Measurements from ENCODE around the gene ZNF117. TPM values are rescaled to one million over a fixed set of nuclear protein-coding genes. Genes with fewer than 3 reads are reported as not detected.

The ZNF117 gene
- total and polyA plus RNA-seq, 9 of the 15 experiments (the other 6 are each of a cell fraction or from before 2014, with no cell fraction given), result 2.5 to 18.9 (median 14.1) TPM

- TF ChIP-seq IRF9 (tag; IDR thresholded peaks at IDR 0.05) (no peak), TBP (optimal IDR thresholded peaks at IDR 0.05; ENCODE audit: low read depth, low read length) (no peak)
These were observed 3.1 kb upstream of the ZNF117 start (continued) for GRCh38 chr7:64993901-64994300.

- TF ChIP-seq MAZ (CRISPR knock-in tag; conservative IDR thresholded peaks at IDR 0.05 in 1 of 2, IDR thresholded peaks at IDR 0.05 in 1 of 2) (no peak), RBM17 (IDR thresholded peaks at IDR 0.05; ENCODE audit: borderline replicate concordance, low read depth, low read length) (no peak), FOXA3 (CRISPR knock-in tag; conservative IDR thresholded peaks at IDR 0.05 in 1 of 2, IDR thresholded peaks at IDR 0.05 in 1 of 2) (no peak), ZNF586 (CRISPR knock-in tag; conservative IDR thresholded peaks at IDR 0.05) (no peak), ZNF232 (CRISPR knock-in tag; IDR thresholded peaks at IDR 0.05) (no peak), SRSF1 (IDR thresholded peaks at IDR 0.05; ENCODE audit: low read depth, low read length) (no peak), EP300 (IDR thresholded peaks at IDR 0.05; ENCODE audit: low read length) (no peak), UBTF (IDR thresholded peaks at IDR 0.05; ENCODE audit: borderline replicate concordance in 1 of 2, low read depth in 2 of 2, low read length in 2 of 2) (no peak)
- ChIA-PET CTCF (ENCODE audit: low intra/inter-chr PET ratio) (no interaction called here), POLR2A (no interaction called here)
- no peaks in the 10 kb centered on the region for H4K20me1 ChIP-seq (replicated peaks; ENCODE audit: control insufficient read depth, insufficient read depth, low read length)
- H3K4me1 ChIP-seq (replicated peaks in 1 of 2; ENCODE audit: control insufficient read depth in 2 of 2, insufficient read depth in 2 of 2, low read length in 2 of 2), result no peaks in the 10 kb centered on the region
- in situ Hi-C loops (cut with MboI) (no loop called here), intact Hi-C loops (cut with micrococcal nuclease) (no loop called here)
- 89% methylated on average over 5 of the region's 5 CpGs for WGBS (ENCODE audit: insufficient coverage, low coverage, missing lambda C conversion rate)
- H3K9ac ChIP-seq (ENCODE audit: insufficient read depth in 1 of 2, low read depth in 2 of 2, low read length in 2 of 2), result no peak overlapping the region
- no peak for FAIRE-seq
- H3K79me2 ChIP-seq (ENCODE audit: control insufficient read depth, insufficient read depth, low read length), result peaks cover 13% of the 10 kb centered on the region
- peaks cover 68% of the 10 kb centered on the region for H3K9me3 ChIP-seq (replicated peaks; ENCODE audit: control insufficient read depth, insufficient read depth, low read depth, low read length)
- H3K36me3 ChIP-seq (ENCODE audit: control insufficient read depth, insufficient read depth, low read length), result peaks cover 24% of the 10 kb centered on the region
- no peak overlapping the region for H2AFZ ChIP-seq (ENCODE audit: low read depth, low read length)
- H3K4me2 ChIP-seq (ENCODE audit: insufficient read depth, low read length), result no peak overlapping the region
- no peak for DNase-seq (ENCODE audit: extremely low read depth in 1 of 4, low spot score in 3 of 4)
- H3K9me1 ChIP-seq (ENCODE audit: control insufficient read depth, insufficient read depth, low read length), result no peaks in the 10 kb centered on the region
- no peaks in the 10 kb centered on the region for H3K27me3 ChIP-seq (ENCODE audit: control insufficient read depth in 2 of 2, insufficient read depth in 2 of 2, low read length in 2 of 2)
- H3K27ac ChIP-seq (ENCODE audit: extremely low read depth, low read depth, low read length), result no peak overlapping the region
- no peak overlapping the region for H3K4me3 ChIP-seq
- no peak for ATAC-seq
- BruUV-seq (replicated peaks), result no TSS peak
These were observed 2.1 kb upstream of the ZNF117 start for GRCh38 chr7:64992971-64993370.

Measured in K562 (cell line).